ENCODE data around the gene TAC3. TPM values are rescaled to one million over a fixed set of nuclear protein-coding genes. Genes with fewer than 3 reads are reported as not detected.

TAC3 gene
- total and polyA plus RNA-seq, 2 donors (not counting 3 experiments of a cell fraction or from before 2014, with no cell fraction given), result not detected

GRCh38 chr12:57057067-57057751, 40.9 kb upstream of the TAC3 start:
- BruUV-seq (replicated peaks), result no TSS peak

More at GRCh38 chr12:57057067-57057751, 40.9 kb upstream of the TAC3 start:
- Histone ChIP-seq H3K9ac (replicated peaks; ENCODE audit: extremely low read depth, insufficient read depth, low read length) (no peak overlapping the region), H3K4me3 (replicated peaks in 1 of 3; ENCODE audit: insufficient read depth in 1 of 3, low read depth in 1 of 3, low read length in 3 of 3) (no peak overlapping the region), H3K9me1 (replicated peaks; ENCODE audit: control insufficient read depth, extremely low read depth, insufficient read depth, low read length) (no peaks in the 10 kb centered on the region), H3K27ac (ENCODE audit: insufficient read depth, low read depth, low read length) (no peak overlapping the region), H3K9me3 (replicated peaks; ENCODE audit: control insufficient read depth, insufficient read depth, low read length) (no peaks in the 10 kb centered on the region), H2AFZ (ENCODE audit: low read depth, low read length) (no peak overlapping the region), H3K79me2 (ENCODE audit: control insufficient read depth, insufficient read depth, low read length) (no peaks in the 10 kb centered on the region), H3K36me3 (ENCODE audit: control insufficient read depth in 2 of 2, extremely low read depth in 1 of 2, insufficient read depth in 2 of 2, low read length in 2 of 2) (peaks cover 6 to 10% of the 10 kb centered on the region in 2 experiments), H4K20me1 (replicated peaks; ENCODE audit: control insufficient read depth, extremely low read depth, insufficient read depth, low read length) (no peaks in the 10 kb centered on the region), H3K4me2 (ENCODE audit: insufficient read depth, low read length) (no peak overlapping the region), H3K4me1 (ENCODE audit: control insufficient read depth, extremely low read depth, insufficient read depth, low read length) (no peaks in the 10 kb centered on the region), H3K27me3 (ENCODE audit: control insufficient read depth in 2 of 2, insufficient read depth in 2 of 2, low read length in 2 of 2) (no peaks in the 10 kb centered on the region)
- dilution Hi-C loops (cut with MboI; ENCODE audit: extremely low pct_ligation_motif_present, low sequenced_read_pairs), result no loop called here
- POLR2A ChIA-PET, result no interaction called here
- CTCF ChIA-PET, result interaction anchor here (0.8 to 2.3 kb wide), 4 partner anchors 12 to 56 kb away, joined by 3 to 8 read pairs (median 4); partner anchors contain the start of gene STAT6
- intact Hi-C loops (cut with micrococcal nuclease), result no loop called here
- no peak for DNase-seq (ENCODE audit: low read depth, low spot score)
- TF ChIP-seq POLR2A (IDR thresholded peaks at IDR 0.05; ENCODE audit: low read depth, low read length), result no peak
- no peak for TF ChIP-seq MYC (IDR thresholded peaks at IDR 0.05; ENCODE audit: low read depth, low read length)
- TF ChIP-seq FOS (IDR thresholded peaks at IDR 0.05; ENCODE audit: borderline replicate concordance, insufficient read depth, low read length), result no peak
- TF ChIP-seq GATA2 (IDR thresholded peaks at IDR 0.05; ENCODE audit: insufficient read depth, insufficient read length, low read depth, low read length), result no peak
- TF ChIP-seq JUN (IDR thresholded peaks at IDR 0.05; ENCODE audit: borderline replicate concordance, insufficient read depth, insufficient read length, low read depth), result no peak
- TF ChIP-seq EZH2 (IDR thresholded peaks at IDR 0.05; ENCODE audit: borderline replicate concordance, low read depth, low read length, severe bottlenecking), result no peak
- TF ChIP-seq, protein P1, sequence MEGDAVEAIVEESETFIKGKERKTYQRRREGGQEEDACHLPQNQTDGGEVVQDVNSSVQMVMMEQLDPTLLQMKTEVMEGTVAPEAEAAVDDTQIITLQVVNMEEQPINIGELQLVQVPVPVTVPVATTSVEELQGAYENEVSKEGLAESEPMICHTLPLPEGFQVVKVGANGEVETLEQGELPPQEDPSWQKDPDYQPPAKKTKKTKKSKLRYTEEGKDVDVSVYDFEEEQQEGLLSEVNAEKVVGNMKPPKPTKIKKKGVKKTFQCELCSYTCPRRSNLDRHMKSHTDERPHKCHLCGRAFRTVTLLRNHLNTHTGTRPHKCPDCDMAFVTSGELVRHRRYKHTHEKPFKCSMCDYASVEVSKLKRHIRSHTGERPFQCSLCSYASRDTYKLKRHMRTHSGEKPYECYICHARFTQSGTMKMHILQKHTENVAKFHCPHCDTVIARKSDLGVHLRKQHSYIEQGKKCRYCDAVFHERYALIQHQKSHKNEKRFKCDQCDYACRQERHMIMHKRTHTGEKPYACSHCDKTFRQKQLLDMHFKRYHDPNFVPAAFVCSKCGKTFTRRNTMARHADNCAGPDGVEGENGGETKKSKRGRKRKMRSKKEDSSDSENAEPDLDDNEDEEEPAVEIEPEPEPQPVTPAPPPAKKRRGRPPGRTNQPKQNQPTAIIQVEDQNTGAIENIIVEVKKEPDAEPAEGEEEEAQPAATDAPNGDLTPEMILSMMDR (IDR thresholded peaks at IDR 0.05; ENCODE audit: extremely low read depth in 1 of 2, insufficient read depth in 1 of 2, low read depth in 1 of 2, low read length in 2 of 2), result no peak
- TF ChIP-seq, protein P2, sequence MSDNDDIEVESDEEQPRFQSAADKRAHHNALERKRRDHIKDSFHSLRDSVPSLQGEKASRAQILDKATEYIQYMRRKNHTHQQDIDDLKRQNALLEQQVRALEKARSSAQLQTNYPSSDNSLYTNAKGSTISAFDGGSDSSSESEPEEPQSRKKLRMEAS (IDR thresholded peaks at IDR 0.05; ENCODE audit: insufficient read depth, insufficient read length), result no peak
- TF ChIP-seq POLR2AphosphoS5 (IDR thresholded peaks at IDR 0.05; ENCODE audit: insufficient read depth, low read depth, low read length), result no peak
- no peak for FAIRE-seq

Measured in endothelial cell of umbilical vein (primary cell).